ENCODE results near the gene WTIP.

Gene WTIP

DNA sequence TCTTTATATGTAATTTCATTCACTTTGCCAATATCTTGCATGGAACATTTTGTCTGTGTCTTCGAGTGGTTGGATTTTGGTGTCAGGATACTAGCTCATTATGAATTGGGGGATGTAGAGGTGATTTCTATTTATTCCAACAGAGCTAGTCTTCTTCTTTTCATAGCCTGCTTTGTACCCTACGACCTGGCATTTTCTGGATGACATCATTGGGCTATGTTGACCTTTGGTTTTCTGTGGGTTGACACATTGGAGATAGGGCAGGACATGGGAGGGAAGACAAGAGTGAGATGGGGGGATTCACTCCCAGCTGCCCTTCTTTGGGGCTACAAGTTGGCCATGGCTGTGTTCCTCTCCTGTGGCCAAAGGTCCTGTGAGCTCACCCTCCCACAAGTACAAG, 38.0 kb downstream of the WTIP start:
- DNase-seq (ENCODE audit: low read depth) = no peak
- no peak overlapping the region for H3K4me3 ChIP-seq (ENCODE audit: low read depth, low read length)
- no peak for TF ChIP-seq CTCF (IDR thresholded peaks at IDR 0.05; ENCODE audit: control insufficient read depth, extremely low read depth, insufficient read depth)

GRCh38 chr19:34523408-34523807, 41.9 kb downstream of the WTIP start:
- TF ChIP-seq CTCF (IDR thresholded peaks at IDR 0.05; ENCODE audit: control insufficient read depth, extremely low read depth, insufficient read depth) = no peak
- DNase-seq (ENCODE audit: low read depth) = no peak
- H3K4me3 ChIP-seq (ENCODE audit: low read depth, low read length) = no peak overlapping the region

GRCh38 chr19:34525001-34525400, 43.4 kb downstream of the WTIP start:
- no peak for TF ChIP-seq CTCF (IDR thresholded peaks at IDR 0.05; ENCODE audit: control insufficient read depth, extremely low read depth, insufficient read depth)
- H3K4me3 ChIP-seq (ENCODE audit: low read depth, low read length) = no peak overlapping the region
- no peak for DNase-seq (ENCODE audit: low read depth)

DNA sequence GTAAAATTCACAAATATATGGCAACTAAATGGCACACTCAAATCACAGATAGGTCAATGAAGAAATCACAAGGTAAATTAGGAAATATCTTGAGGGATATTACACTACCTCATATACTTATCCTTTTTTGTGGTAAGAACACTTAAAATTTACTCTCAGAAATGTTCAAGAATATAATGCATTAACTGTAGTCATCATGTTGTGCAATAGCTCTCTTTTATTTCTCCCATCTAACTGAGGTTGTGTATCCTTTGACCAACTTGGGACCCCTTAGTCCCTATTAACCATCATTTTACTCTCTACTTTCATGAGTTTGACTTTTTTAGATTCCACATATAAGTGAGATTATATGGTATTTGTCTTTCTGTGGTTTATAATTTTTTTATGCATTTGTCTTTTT, 52.6 kb downstream of the WTIP start:
- H3K4me3 ChIP-seq (ENCODE audit: low read depth, low read length) = no peak overlapping the region
- DNase-seq (ENCODE audit: low read depth) = no peak
- no peak for TF ChIP-seq CTCF (IDR thresholded peaks at IDR 0.05; ENCODE audit: control insufficient read depth, extremely low read depth, insufficient read depth)

- no peak overlapping the region for H3K4me3 ChIP-seq (ENCODE audit: low read depth, low read length)
- no peak for TF ChIP-seq CTCF (IDR thresholded peaks at IDR 0.05; ENCODE audit: control insufficient read depth, extremely low read depth, insufficient read depth)
- no peak for DNase-seq (ENCODE audit: low read depth)
These were observed 57.8 kb downstream of the WTIP start for GRCh38 chr19:34539396-34539795.

DNA sequence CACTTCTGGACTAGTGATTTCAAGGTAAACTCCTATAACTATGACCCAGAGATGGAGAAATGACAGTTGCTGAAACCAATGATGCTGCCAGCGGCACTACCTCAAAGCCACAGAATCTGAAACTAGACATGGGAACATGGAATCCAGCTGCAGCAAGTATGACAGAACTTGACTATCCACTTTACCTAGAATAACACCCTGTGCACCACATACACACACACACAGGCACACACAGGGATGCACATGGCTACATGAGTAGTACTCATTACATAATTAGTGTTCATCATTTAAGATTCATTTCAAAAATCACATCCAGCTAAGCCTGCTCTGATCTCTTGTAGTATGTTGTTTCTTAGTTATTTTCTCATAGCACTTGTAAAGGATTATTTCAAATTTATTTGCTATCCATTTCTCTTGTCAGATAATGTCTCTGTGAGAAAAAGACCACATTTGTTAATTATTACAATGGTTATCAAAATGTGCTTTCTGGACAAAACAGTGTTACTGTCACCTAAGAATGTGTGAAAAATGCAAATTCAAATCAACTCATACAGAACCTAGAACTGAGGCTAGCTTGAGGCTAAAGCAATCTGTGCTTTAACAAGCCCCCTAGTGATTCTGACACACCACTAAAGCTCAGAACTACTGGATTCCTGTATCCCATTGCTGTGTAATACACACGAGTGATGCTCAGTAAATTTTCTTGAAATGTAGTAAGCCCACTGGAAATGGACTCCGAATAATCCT, 59.4 kb downstream of the WTIP start:
- no peak for TF ChIP-seq CTCF (IDR thresholded peaks at IDR 0.05; ENCODE audit: control insufficient read depth, extremely low read depth, insufficient read depth)
- no peak overlapping the region for H3K4me3 ChIP-seq (ENCODE audit: low read depth, low read length)
- no peak for DNase-seq (ENCODE audit: low read depth)

DNA sequence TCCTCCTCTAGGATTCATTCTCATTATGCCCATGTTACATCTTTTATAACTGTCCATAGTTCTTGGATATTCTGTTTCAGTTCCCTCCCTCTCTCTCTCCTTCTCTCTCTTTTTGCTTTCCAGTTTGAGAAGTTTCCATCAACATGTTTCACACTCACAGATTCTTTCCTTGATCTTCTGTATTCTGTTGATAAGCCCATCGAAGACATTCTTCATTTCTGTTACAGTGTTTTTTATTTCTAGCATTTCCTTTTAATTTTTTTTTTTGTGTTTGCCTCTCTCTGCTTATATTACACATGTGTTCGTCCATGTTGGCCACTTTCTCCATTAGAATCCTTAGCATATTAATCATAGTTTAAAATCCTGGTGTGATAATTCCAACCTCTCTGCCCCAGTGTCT, 68.3 kb downstream of the WTIP start:
- TF ChIP-seq CTCF (IDR thresholded peaks at IDR 0.05; ENCODE audit: control insufficient read depth, extremely low read depth, insufficient read depth) = no peak
- H3K4me3 ChIP-seq (ENCODE audit: low read depth, low read length) = no peak overlapping the region
- DNase-seq (ENCODE audit: low read depth) = no peak

All from LNCaP clone FGC (cell line).